Mammary epithelial cell (primary cell): ENCODE data around the gene TWSG1.

Source experiments
- CTCF ChIP-seq, 2 donors: IDR thresholded peaks in 1 of 2; conservative IDR thresholded peaks in 1 of 2; 2 replicates each; pipeline ENCODE4 v1.5.1; 2011 to 2012; ENCODE audit warnings: inconsistent platforms in 2 of 2, low read length in 2 of 2, mild to moderate bottlenecking in 2 of 2, control low read depth in 1 of 2, low read depth in 1 of 2; ENCODE audit not compliant: insufficient read depth in 1 of 2; ENCODE audit errors: extremely low read depth in 1 of 2
- EZH2 ChIP-seq: IDR thresholded peaks from 2 replicates; pipeline ENCODE4 v1.6.1; 2012; ENCODE audit warnings: low read length, inconsistent platforms, borderline replicate concordance

- no peak for TF ChIP-seq CTCF (conservative IDR thresholded peaks at IDR 0.05 in 1 of 2, IDR thresholded peaks at IDR 0.05 in 1 of 2; ENCODE audit: extremely low read depth in 1 of 2, insufficient read depth in 1 of 2, low read depth in 1 of 2, low read length in 2 of 2)
- no peak for TF ChIP-seq EZH2
Observed at GRCh38 chr18:9387891-9388290, 53.3 kb downstream of the TWSG1 start.
